Ecto neural progenitor cell (in vitro differentiated cells): ENCODE measurements around the gene PAPPA.

Experiments used
- DNase-seq: peaks from one replicate; pipeline ENCODE4 v3.0.0-alpha.2; 2018; ENCODE audit warnings: low spot score

Gene PAPPA

GRCh38 chr9:116275418-116276195, 122.0 kb downstream of the PAPPA start:
- no peak for DNase-seq

DNA sequence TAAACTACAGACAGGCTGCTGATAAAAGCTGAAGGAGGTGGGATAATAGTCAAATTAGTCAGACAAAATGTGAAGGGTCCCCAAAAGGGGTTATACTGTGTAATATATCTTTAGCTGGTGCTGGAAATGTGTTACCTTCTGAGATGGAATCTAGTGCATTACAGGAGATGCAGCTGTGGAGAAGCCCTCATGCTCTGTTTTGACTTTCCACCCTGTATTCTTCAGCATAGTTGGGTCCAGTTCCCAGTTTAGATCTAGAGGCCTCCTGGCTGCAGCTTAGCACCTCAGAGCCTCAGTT, 122.6 kb downstream of the PAPPA start:
- DNase-seq, result no peak

- DNase-seq, result no peak
Measured at GRCh38 chr9:116276651-116277121, 123.1 kb downstream of the PAPPA start.

GRCh38 chr9:116278326-116278725, 124.7 kb downstream of the PAPPA start:
- no peak for DNase-seq

DNA sequence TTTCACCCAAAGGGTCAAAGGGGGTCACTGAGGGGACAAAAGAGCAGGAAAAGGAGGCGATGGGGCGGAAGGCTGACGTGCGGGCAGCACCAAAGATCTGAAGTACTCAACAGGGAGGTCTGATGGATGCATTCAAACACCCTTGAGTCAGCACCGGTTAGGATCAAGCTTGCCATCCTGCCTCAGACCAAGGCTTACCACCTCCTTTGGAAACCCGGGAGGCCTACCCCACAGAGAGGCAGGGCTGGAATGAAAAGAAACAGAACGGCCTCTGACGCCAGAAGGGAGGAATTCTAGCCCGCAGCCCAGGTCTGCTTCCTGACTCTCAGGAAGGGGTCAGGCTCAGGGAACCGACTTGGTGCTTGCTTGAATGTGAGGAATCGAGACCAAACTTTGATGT, 125.6 kb downstream of the PAPPA start:
- peak; percentile 82 for DNase-seq

GRCh38 chr9:116280529-116280928, 126.9 kb downstream of the PAPPA start:
- DNase-seq, result no peak

- DNase-seq, result no peak
Measured at GRCh38 chr9:116282597-116282996, 129.0 kb downstream of the PAPPA start.

GRCh38 chr9:116284518-116284917, 130.9 kb downstream of the PAPPA start:
- DNase-seq, result no peak

- no peak for DNase-seq
Measured at GRCh38 chr9:116285320-116285719, 131.7 kb downstream of the PAPPA start.

DNA sequence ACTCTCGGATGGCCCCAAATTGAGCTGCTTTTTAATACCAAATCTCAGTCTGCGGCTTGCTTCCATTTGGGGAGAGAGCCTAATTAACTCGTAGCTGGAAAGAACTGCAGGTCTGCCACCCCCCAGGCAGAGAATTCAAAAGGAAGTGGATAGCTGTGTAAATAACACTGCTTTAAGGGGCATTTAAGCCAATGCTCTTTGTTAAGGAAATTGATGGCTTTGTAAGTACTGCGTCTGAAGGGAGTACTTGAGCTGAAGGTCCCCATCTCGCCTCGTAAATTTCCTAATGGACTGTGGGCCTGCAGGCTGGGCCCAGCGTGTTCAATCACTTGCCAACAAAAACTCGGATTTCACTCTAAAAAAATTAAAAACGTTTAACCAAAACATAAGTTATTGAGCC, 132.7 kb downstream of the PAPPA start:
- peak; percentile 50 for DNase-seq

DNA sequence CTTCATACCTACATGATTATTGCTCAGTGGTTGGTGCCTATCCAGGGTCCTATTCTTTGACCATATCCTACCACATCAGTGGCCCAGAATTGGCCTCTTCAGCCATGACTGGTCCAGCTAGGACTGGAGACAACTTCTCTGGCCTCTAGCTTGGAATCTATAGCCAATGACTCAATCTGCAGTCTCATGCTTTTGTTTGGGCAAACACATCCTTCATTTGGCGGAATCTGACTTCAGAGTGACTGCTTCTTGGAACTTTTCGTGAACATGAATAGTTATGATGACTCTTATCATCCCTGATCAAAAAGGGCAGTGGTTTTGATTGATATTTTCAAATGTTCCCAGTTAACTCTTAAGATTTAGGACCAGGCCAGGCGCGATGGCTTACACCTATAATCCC, 134.1 kb downstream of the PAPPA start:
- no peak for DNase-seq

- DNase-seq, result no peak
Measured at GRCh38 chr9:116288658-116289057, 135.1 kb downstream of the PAPPA start.

DNA sequence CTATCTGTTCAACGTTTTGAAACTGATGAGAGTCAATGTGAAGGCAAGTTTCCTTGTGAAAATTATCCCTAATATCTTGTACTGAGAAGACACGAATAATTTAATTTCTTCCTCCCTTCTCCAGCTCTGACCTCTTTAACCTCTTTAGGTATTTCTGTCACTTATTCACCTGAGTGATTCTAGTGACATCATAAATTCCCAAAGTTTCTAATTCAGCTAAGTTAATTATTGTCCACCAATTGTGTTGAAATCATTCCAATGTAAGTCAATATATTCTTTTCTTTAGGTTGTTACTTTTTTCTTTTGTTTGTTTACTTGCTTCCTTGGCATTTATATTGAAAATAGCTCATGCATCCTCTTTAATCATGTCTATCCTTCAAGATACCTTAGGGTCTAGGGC, 143.8 kb downstream of the PAPPA start:
- no peak for DNase-seq

- no peak for DNase-seq
Measured at GRCh38 chr9:116298249-116298648, 144.7 kb downstream of the PAPPA start.

DNA sequence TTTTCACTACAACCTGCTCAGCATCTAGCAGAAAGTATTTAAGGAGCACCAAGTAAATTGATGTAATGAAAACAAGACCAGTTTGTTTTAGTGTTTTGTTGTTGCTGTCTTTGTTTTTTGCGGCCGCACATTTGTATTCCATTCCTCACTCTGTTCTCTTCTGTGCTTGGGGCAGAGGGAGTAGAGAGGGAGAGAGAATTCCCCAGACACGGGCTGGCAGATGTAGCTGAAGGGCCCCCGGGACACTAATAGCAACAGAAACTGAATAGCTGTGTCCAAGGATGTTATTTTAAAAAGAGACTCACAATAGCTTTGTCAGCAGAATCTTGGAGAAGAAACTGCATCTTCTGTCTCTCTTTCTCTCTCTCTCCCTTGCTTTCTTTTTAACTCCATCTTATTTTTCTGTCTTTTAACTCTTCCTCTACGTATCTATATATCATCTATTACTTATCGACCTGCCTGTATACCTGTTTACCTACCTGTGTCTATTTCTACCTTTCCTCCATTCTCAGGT, 145.3 kb downstream of the PAPPA start:
- no peak for DNase-seq

DNA sequence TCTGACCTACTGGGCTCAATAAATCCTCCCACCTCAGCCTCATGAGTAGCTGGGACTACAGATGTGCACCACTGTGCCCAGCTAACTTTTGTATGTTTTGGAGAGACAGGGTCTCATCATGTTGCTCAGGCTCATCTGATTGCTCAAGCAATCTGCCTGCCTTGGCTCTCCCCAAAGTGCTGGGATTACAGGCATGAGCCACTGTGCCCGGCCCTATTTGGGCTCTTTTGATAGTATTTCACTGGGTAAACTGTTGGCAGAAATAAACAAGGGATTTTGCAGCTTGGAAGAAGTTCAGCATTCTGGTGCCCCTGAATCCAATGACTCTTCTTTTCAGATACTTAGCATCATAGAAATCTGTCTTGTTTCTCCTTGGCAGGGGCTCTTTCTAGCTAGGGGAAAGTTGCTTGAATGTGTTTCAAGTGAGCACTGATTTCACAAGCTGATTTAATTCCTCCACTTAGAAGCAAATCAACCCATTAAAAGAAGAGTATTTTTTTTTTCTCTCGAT, 146.8 kb downstream of the PAPPA start:
- DNase-seq, result no peak

DNA sequence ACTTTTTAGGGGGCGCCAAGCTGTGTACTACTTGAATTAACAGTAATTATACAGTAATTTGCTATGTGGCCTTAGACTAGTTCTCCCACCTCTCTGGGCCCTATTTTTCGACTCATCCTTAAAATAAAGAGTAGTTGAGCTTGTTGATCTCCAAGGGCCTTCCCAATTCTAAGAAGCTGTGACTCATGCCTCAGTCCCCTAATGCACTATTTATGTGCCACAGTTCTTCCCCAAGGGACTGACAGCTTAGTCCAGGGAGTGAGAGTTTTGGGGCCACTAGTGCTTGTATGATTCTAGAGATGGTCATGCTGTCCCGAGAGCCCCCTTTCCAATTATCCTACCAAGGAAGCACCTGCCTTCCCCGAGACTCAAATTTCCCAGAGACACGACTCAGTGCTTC, 149.7 kb downstream of the PAPPA start:
- no peak for DNase-seq

- DNase-seq, result no peak
Measured at GRCh38 chr9:116303886-116304538, 150.4 kb downstream of the PAPPA start.

DNA sequence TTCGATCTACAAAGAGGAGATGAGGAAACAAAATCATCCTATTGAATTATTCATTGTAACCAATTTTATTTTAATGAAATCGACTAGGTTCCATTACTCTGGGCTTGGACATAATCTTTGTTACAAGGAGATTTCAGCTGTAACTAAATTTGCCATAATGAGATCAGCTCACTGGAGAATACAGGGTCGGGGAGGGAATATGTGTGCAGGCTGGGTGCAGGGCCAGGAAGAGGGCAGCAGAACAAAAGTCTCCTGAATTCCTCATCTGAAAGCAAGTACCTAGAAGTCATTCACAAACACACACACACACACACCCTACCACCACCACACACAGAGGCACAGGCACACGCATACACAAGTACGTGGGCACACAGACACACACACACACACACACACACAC, 151.2 kb downstream of the PAPPA start:
- no peak for DNase-seq

DNA sequence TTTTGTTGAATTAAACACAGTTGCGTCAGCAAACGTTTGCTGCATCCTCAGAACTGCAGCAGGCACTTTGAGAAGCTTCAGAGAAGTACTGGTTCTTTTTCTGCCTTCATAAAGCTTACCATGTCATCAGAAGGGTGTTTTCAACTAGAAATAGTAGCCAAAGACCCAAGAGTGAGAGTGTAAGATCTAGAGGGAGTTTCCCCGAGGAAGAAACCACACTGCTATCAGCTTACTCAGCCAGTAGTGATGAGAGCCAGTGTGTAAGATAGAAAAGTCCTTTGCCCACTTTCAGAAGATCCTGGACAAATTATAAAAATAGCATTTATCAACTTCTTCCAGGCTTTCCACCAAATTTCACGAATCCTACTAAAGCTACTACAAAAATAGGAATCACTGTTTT, 154.5 kb downstream of the PAPPA start:
- no peak for DNase-seq

DNA sequence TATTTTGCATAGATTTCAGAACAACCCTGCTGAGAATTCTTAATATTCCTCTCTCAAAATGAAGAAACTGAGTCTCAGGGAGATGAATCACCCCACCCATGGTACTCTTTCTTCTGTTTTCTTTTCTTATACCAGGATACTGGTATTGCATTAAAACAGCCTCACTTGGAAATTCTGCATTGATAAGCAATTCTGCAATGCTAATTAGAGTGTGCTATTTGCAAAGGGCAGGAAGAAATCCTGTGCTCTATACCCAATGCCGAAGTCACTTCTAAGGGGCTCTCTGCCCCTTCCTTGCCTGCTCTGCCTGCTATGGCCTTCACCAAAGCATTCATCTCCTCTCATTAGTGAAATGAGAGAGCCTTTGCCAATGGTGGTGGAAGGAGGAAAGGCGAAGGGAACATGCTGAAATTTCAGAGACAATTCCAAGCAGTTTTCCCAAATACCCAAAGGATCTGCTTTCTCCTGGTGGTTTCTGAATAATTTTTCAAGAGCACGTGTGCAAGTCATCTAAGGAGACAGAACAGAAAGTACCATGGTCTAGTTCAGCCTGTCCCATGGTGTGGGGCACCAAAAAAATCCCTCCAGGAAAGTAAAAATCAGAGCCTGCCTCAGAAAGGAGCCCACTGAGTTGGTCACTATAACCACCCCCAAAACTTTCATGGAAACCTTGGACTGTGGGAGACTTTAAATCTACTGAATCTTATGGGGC, 156.5 kb downstream of the PAPPA start:
- no peak for DNase-seq

- no peak for DNase-seq
Measured at GRCh38 chr9:116312221-116312620, 158.6 kb downstream of the PAPPA start.

GRCh38 chr9:116313638-116314037, 160.0 kb downstream of the PAPPA start:
- no peak for DNase-seq
